H54 (cell line): ENCODE measurements around the gene NPAS1.
A peak's percentile ranks its signal among the peaks of the same experiment; 100 is the strongest.

Experiments
- DNase-seq: peaks from one replicate; pipeline ENCODE4 v3.0.0; 2011; ENCODE audit warnings: low spot score, mixed read lengths; ENCODE audit not compliant: insufficient read length
- FAIRE-seq: peaks from 3 replicates; lab custom pipeline; 2011; peaks lifted over from hg19 to GRCh38; lab: Jason Lieb, UNC
- POLR2A ChIP-seq: IDR thresholded peaks from 2 replicates; pipeline ENCODE4 v1.6.1; 2011; ENCODE audit warnings: low read depth, mild to moderate bottlenecking, low read length

The NPAS1 gene, protein sequence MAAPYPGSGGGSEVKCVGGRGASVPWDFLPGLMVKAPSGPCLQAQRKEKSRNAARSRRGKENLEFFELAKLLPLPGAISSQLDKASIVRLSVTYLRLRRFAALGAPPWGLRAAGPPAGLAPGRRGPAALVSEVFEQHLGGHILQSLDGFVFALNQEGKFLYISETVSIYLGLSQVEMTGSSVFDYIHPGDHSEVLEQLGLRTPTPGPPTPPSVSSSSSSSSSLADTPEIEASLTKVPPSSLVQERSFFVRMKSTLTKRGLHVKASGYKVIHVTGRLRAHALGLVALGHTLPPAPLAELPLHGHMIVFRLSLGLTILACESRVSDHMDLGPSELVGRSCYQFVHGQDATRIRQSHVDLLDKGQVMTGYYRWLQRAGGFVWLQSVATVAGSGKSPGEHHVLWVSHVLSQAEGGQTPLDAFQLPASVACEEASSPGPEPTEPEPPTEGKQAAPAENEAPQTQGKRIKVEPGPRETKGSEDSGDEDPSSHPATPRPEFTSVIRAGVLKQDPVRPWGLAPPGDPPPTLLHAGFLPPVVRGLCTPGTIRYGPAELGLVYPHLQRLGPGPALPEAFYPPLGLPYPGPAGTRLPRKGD

DNA sequence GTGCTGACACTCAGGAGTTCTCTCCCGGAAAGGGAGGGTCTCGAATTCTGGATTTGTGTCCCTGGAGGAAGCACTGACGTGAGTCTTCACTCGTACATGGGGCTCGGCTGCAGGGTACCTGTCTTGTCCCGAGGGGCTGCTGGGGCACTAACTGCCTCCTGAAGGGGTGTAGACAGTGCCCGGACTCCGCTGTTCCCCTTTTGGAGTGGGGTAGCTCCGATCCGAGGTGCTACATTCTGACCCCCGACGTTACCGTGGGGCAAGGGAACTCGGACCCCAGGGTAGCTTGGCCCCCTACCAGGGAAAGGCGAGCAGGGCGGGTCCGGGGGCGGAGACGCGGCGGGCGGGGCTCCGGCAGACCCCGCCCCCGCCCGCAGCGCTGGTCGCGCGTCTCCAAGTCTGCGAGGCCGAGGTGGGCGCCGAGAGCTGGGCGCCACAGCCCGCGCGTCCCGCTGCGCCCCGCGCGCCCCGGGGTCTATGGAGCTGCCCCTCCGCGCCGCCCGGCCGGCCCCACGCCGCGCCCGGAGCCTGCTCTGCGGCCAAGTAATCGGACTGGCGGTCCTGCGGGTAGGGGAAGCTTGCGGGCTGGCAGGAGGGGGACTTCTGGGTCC, at the start of gene NPAS1:
Gene NPAS1 (plus strand): TSS at position 407 of the 611 bp plus-strand sequence. CDS start 1,211 bp downstream, outside the sequence.
- DNase-seq (no peak), FAIRE-seq (no peak)
- no peak for TF ChIP-seq POLR2A

DNA sequence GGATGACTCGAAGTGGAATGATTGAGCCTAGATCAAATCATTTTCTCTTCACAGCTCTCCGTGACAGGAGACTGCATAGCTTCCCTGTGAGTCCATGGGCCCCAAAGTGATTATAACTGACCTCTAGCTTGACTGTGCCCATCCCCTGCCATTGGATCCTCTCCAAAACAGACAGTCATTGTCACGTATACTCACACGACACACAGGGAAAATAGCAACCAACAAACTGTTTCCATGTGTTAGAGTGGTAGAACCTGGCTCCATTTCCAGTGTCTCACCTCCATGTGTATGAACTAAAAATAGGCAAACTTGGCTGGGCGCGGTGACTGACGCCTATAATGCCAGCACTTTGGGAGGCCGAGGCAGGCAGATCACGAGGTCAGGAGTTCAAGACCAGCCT, 48.8 kb upstream of the NPAS1 start:
- no peak for TF ChIP-seq POLR2A
- no peak for DNase-seq
- no peak for FAIRE-seq

- FAIRE-seq (no peak), DNase-seq (no peak)
- TF ChIP-seq POLR2A: no peak
These were observed 47.3 kb upstream of the NPAS1 start for GRCh38 chr19:46972311-46972710.

DNA sequence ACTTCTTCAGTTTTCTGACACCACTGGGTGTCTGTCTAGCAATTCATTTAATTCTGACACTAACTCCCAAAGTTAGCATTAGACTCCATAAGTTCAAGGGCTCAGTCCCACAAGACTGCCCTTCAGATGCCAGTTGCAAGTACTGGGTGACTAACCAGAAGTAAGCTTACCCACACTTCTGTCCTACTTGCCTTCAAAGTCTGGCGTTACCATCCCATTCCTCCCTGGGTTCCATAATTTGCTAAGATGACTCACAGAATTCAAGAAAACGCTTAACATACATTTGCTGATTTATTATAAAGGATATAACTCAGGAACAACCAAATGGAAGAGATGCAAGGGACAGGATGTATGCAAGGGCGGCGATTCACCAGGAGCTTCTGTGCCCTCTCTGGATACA, 45.5 kb upstream of the NPAS1 start:
- no peak for DNase-seq
- FAIRE-seq: no peak
- TF ChIP-seq POLR2A: no peak

GRCh38 chr19:46975011-46975924, 44.4 kb upstream of the NPAS1 start:
- no peak for TF ChIP-seq POLR2A

GRCh38 chr19:46975925-46976782, 43.5 kb upstream of the NPAS1 start:
- TF ChIP-seq POLR2A: no peak
- FAIRE-seq (no peak), DNase-seq (peak; percentile 57)

More at GRCh38 chr19:46975011-46975924, 44.4 kb upstream of the NPAS1 start:
- DNase-seq (no peak), FAIRE-seq (no peak)

DNA sequence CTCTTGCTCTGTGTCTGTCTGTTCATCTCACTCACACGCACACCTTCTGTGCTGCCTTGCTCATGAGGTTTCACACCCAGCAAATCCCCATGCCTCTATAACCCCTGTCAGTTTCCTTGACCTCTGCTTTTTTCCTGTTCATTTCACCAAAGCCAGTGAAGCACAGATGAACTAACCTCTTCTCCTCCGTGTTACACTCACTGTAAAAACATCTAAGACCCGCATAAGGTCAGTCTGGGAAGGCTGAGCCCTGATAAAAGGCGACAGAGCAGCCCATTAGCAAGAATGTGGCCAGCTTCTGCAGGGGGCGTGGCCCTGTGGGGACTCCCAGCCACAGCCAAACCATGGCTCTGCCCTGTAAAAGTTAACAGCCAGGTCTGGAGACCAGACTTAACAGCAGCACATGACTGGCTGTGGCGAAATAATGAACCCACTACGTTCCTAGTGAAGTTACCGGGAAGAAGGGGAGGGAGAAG, 42.8 kb upstream of the NPAS1 start:
- no peak for TF ChIP-seq POLR2A
- FAIRE-seq (no peak), DNase-seq (no peak)

- DNase-seq (no peak), FAIRE-seq (no peak)
- no peak for TF ChIP-seq POLR2A
These were observed 42.1 kb upstream of the NPAS1 start for GRCh38 chr19:46977548-46977947.

DNA sequence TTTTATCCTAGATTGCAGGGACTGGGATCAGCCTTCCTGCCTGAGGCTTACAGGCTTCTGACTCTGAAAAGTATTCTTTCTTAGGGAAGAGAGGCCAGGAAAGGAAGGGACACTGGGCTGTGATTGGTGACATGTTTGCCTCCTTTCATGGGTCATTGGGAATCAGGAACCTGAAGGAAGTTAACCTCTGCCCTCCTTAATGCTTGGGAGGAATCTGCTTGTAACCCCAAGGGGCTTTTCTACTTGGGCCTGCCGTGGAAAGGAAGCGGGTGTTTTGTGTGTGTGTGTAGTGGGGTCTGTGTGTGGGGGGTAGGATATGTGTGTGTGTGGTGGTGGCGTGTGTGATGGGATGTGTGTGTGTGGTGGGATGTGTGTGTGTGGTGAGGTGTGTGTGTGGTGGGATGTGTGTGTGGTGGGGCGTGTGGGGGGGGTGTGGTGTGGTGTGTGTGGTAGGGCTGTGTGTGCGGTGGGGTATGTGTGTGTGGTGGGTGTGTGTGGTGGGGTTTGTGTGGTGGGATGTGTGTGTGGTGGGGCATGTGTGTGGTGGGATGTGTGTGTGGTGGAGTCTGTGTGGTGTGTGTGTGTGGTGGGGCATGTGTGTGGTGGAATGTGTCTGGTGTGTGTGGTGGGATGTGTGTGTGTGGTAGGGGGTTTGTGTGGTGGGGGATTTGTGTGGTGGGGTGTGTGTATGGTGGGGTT, 41.3 kb upstream of the NPAS1 start:
- no peak for TF ChIP-seq POLR2A
- no peak for DNase-seq
- FAIRE-seq: no peak

GRCh38 chr19:46979126-46980105, 40.2 kb upstream of the NPAS1 start:
- FAIRE-seq: no peak
- TF ChIP-seq POLR2A: no peak
- DNase-seq: no peak

DNA sequence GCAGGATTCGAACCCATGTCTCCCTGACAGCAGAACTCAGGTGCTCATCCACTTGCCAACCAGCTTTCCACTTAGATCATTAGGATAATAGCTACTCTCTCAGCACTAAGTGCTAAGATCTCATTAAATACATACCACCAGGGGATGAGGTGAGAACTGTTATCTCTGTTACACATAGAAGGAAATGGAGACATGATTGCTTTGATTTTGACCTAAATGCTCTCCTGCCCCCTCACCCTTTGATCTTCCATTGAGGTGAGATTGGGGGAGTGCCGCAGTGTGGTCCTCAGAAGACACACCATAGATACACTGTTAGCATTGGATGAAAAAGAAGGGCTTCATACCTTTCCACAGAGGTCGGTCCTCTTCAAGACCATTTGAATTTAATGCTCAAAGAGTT, 38.9 kb upstream of the NPAS1 start:
- FAIRE-seq: no peak
- no peak for DNase-seq
- no peak for TF ChIP-seq POLR2A
